SK-N-SH treated with all-trans-retinoic acid at 6 μM for 48 hours (cell line): Measurements from ENCODE around the gene AHCY.

ENCODE experiments used
- ARNTL ChIP-seq: fragments of 450-650 bp; formaldehyde crosslinking; IDR thresholded peaks from 2 replicates; pipeline ENCODE4 v1.5.0; 2020; ENCODE audit warnings: low read depth, mild to moderate bottlenecking, moderate library complexity, borderline replicate concordance
- CSDC2 ChIP-seq: fragments of 250-450 bp; sonication (Bioruptor Pico); IDR thresholded peaks from 2 replicates; pipeline ENCODE4 v1.5.0; 2020; ENCODE audit warnings: mild to moderate bottlenecking, moderate library complexity
- POU6F1 ChIP-seq: fragments of 250-450 bp; sonication (Bioruptor Pico); IDR thresholded peaks from 2 replicates; pipeline ENCODE4 v1.8.0; 2021; ENCODE audit warnings: low read depth, mild to moderate bottlenecking, moderate library complexity, borderline replicate concordance
- RARB ChIP-seq: fragments of 250-450 bp; sonication (Bioruptor Pico); IDR thresholded peaks from 2 replicates; pipeline ENCODE4 v1.8.0; 2021; ENCODE audit warnings: mild to moderate bottlenecking, moderate library complexity
- TOX ChIP-seq: fragments of 250-450 bp; sonication (Bioruptor Pico); IDR thresholded peaks from 2 replicates; pipeline ENCODE4 v1.8.0; 2021; ENCODE audit warnings: mild to moderate bottlenecking, moderate library complexity, borderline replicate concordance
- ZNF8 ChIP-seq: fragments of 450-650 bp; formaldehyde crosslinking; IDR thresholded peaks from 2 replicates; pipeline ENCODE4 v1.5.0; 2020; ENCODE audit warnings: mild to moderate bottlenecking, moderate library complexity
- TF ChIP-seq, protein P1 (sequence below): fragments of 250-450 bp; sonication (Bioruptor Pico); IDR thresholded peaks from 2 replicates; pipeline ENCODE4 v1.5.1; 2021; ENCODE audit warnings: mild to moderate bottlenecking, moderate library complexity

GRCh38 chr20:34246126-34246626 is 57.0 kb downstream of the AHCY start:
- no peak for TF ChIP-seq ARNTL (CRISPR knock-in tag)
- TF ChIP-seq, protein P1, sequence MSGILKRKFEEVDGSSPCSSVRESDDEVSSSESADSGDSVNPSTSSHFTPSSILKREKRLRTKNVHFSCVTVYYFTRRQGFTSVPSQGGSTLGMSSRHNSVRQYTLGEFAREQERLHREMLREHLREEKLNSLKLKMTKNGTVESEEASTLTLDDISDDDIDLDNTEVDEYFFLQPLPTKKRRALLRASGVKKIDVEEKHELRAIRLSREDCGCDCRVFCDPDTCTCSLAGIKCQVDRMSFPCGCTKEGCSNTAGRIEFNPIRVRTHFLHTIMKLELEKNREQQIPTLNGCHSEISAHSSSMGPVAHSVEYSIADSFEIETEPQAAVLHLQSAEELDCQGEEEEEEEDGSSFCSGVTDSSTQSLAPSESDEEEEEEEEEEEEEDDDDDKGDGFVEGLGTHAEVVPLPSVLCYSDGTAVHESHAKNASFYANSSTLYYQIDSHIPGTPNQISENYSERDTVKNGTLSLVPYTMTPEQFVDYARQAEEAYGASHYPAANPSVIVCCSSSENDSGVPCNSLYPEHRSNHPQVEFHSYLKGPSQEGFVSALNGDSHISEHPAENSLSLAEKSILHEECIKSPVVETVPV (CRISPR knock-in tag), result no peak
- no peak for TF ChIP-seq CSDC2 (CRISPR knock-in tag)
- no peak for TF ChIP-seq RARB (CRISPR knock-in tag)
- TF ChIP-seq POU6F1 (CRISPR knock-in tag), result no peak
- no peak for TF ChIP-seq ZNF8 (CRISPR knock-in tag)
- TF ChIP-seq TOX (CRISPR knock-in tag), result no peak
